HFFc6 (cell line): Measurements from ENCODE around the gene IMP3. TPM values are rescaled to one million over a fixed set of nuclear protein-coding genes. Genes with fewer than 3 reads are reported as not detected.
"Not testable (repeated sequence)": the region's sequence is repeated elsewhere in the genome, so short reads cannot be mapped to it uniquely, and the experiment has no call there.

Experiments
- DNase-seq: peaks from one replicate; pipeline ENCODE4 v3.0.0-alpha.2; 2018
- H3K27ac Mint-ChIP-seq: 2 replicates; pipeline ENCODE4 v1.8.0; 2020; ENCODE audit warnings: mild to moderate bottlenecking, mixed read lengths
- H3K27me3 Mint-ChIP-seq: 2 replicates; pipeline ENCODE4 v1.8.0; 2021; ENCODE audit warnings: mild to moderate bottlenecking, moderate library complexity, mixed read lengths; ENCODE audit not compliant: insufficient read depth
- H3K36me3 Mint-ChIP-seq: 2 replicates; pipeline ENCODE4 v1.8.0; 2021; ENCODE audit warnings: low read depth, mixed read lengths
- H3K4me1 Mint-ChIP-seq: 2 replicates; pipeline ENCODE4 v1.8.0; 2020; ENCODE audit warnings: low read depth, mixed read lengths
- H3K4me3 Mint-ChIP-seq: 2 replicates; pipeline ENCODE4 v1.8.0; 2020; ENCODE audit warnings: mild to moderate bottlenecking, moderate library complexity, mixed read lengths
- H3K9me3 Mint-ChIP-seq: 2 replicates; pipeline ENCODE4 v1.8.0; 2020; ENCODE audit warnings: mild to moderate bottlenecking, mixed read lengths
- total RNA-seq, 6 experiments: library from RNA; stranded (reverse); fragmentation: NEBNext Ultra II Directional; extraction: Animal tissue kit (Norgen Biotek cat#: 25700); gene quantifications; 2 replicates in 1 of 6; 3 replicates in 5 of 6; pipeline ENCODE4 v1.2.3, GENCODE V29; 2021
- TF ChIP-seq, protein P1 (sequence below): fragments of 200-600 bp; sonication (generic); IDR thresholded peaks from 2 replicates; pipeline ENCODE4 v1.5.0; 2021; ENCODE audit warnings: antibody characterized with exemption, mild to moderate bottlenecking

The IMP3 gene
- total RNA-seq, 6 experiments from 2014 or later, result 55.1 to 62.9 (median 58.7) TPM

DNA sequence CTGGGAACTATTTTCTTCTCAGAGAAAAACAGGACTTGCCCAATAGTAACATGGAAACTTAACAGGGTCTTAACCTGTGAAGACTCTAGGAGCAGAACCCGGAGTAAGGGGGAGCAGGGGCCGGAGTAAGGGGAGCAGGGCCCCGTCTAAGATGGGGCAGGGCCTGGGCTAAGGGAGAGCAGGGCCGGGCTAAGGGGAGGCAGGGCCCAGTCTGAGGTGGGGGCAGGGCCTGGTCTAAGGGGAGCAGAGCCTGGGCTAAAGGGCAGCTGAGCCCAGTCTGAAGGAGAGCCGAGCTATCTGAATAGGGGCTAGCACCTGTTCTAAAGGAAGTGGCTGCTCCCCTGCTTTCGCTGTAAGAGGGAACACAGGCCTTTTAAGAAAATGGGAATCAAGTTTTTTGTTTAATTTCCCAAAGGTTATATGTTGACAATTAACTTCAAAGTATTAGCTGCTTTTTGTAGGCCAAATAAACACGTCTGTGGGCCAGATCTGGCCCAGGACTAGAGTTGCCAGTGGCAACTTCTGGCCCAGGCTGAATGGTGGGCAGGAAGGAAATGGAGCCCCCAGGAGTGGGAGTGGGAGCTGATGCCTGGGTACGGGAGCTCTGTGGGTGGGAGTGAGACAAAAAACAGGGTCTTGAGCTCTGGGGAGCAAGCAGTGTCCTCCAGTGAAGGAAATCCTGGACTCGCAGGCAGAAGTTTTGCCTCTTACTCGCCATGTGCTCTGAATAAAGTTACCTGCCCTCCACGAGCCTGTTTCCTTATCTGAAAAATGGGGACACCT is 40.2 kb upstream of the IMP3 start:
- TF ChIP-seq, protein P1, sequence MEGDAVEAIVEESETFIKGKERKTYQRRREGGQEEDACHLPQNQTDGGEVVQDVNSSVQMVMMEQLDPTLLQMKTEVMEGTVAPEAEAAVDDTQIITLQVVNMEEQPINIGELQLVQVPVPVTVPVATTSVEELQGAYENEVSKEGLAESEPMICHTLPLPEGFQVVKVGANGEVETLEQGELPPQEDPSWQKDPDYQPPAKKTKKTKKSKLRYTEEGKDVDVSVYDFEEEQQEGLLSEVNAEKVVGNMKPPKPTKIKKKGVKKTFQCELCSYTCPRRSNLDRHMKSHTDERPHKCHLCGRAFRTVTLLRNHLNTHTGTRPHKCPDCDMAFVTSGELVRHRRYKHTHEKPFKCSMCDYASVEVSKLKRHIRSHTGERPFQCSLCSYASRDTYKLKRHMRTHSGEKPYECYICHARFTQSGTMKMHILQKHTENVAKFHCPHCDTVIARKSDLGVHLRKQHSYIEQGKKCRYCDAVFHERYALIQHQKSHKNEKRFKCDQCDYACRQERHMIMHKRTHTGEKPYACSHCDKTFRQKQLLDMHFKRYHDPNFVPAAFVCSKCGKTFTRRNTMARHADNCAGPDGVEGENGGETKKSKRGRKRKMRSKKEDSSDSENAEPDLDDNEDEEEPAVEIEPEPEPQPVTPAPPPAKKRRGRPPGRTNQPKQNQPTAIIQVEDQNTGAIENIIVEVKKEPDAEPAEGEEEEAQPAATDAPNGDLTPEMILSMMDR, result no peak
- H3K9me3 Mint-ChIP-seq, result no peaks in the 10 kb centered on the region
- H3K27ac Mint-ChIP-seq, result peak overlapping the region; percentile 49; the same call in 1 of the 2 replicates
- H3K4me3 Mint-ChIP-seq, result no peak overlapping the region; the same call in 1 of the 2 replicates
- H3K27me3 Mint-ChIP-seq, result peaks cover 17% of the 10 kb centered on the region
- peaks cover 1% of the 10 kb centered on the region for H3K4me1 Mint-ChIP-seq
- peaks cover 12% of the 10 kb centered on the region for H3K36me3 Mint-ChIP-seq
- DNase-seq, result no peak

DNA sequence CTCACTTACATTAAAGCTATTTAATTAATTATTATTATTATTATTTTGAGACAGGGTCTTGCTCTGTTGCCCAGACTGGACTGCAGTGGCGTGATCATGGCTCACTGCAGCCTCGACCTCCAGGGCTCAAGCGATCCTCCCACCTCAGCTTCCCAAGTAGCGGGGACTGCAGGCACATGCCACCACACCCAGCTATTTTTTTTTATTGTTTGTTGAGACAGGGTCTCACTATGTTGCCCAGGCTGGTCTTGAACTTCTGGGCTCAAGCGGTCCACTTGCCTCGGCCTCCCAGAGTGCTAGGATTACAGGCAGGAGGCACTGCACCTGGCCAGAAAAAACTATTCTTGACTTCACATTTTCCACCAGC is 38.3 kb upstream of the IMP3 start:
- H3K27ac Mint-ChIP-seq, result peak overlapping the region; percentile 36; the same call in 1 of the 2 replicates
- H3K36me3 Mint-ChIP-seq, result peaks cover 12% of the 10 kb centered on the region
- not testable (repeated sequence) for H3K9me3 Mint-ChIP-seq, DNase-seq, H3K4me3 Mint-ChIP-seq
- H3K4me1 Mint-ChIP-seq, result peaks cover 20% of the 10 kb centered on the region
- H3K27me3 Mint-ChIP-seq, result peaks cover 16% of the 10 kb centered on the region

DNA sequence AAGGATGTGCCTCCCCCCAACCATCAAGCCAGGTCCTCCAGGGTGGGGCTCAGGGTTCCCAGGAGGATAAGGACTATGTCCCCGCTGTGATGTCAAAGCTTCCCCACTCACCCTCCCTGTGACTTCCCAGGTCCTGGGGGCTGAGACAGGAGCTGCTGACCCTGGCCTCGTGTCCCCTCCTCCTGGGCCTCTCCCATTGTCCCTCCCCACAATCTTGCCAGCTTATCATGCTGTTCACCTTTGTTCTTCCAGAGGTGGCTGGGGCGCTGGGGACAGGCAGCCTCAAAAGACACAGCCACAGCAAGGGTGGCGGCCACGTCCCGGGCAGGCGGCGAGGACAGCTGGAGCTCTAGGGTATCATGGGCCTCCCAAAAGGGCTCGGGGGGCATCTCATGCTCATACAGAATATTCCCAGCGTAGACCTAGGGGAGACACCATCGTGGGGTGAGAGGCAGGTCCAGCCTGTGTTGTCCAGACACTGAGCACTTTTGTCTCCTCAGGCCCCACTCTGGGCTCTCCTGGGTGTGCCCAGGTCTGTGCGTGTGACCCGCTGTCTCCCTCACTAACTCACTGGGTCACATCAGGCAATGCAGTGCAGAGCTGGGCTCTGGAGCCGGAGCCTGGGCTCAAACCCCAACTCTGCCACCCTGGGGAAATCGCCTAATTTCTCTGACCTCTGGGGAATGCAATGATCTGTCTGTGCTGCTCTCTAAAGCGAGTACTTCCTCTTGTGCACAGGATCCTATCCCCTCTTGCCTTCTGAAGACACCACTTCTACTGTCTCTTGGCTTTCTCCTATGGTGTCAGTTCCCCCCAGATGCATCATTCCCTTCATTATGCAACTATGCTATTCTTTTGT is 37.7 kb upstream of the IMP3 start:
- Mint-ChIP-seq H3K27ac (peak overlapping the region; percentile 32; the same call in 1 of the 2 replicates), H3K36me3 (peaks cover 12% of the 10 kb centered on the region), H3K27me3 (peaks cover 18% of the 10 kb centered on the region), H3K9me3 (no peaks in the 10 kb centered on the region), H3K4me3 (no peak overlapping the region), H3K4me1 (peaks cover 26% of the 10 kb centered on the region)
- TF ChIP-seq, protein P1, result no peak
- DNase-seq, result no peak

DNA sequence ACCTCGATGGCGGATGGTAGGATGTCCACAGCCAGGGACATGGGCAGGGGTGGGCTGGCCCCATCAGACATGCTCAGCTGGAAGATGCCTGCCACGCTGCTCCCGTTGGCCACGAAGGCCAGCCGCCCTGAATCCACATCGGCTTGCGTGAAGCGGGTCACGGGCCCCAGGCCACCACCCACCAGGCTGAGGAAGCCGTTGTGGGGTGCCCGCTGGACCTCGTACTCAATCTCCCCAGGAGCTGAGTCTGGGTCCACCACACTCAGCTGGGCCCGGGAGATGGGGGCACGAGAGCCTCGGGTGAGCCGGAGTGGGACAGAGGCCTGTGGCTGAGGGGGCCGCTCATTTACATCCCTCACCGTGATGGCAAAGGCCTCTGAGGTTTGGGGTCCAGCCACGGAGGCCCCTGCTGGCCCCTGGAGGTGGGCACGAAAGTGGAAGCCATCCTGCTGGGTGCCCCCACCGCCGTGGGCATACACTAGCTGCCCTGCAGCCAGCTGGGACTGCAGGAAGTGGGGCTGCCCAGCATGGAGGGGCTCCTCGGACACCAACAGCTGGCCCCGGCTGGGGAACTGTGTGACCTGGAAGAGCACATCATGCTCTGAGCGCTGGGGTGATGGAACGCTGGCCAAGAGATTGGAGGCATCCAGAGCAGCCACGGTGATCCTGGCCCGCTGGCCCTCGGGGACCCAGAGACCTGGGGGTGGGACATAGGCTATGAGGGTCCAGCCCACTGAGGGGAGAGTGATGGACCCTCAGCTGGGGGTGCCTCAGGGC is 36.9 kb upstream of the IMP3 start:
- H3K4me1 Mint-ChIP-seq, result peaks cover 34% of the 10 kb centered on the region
- peaks cover 12% of the 10 kb centered on the region for H3K36me3 Mint-ChIP-seq
- TF ChIP-seq, protein P1, result no peak
- no peak for DNase-seq
- H3K4me3 Mint-ChIP-seq, result no peak overlapping the region
- H3K9me3 Mint-ChIP-seq, result no peaks in the 10 kb centered on the region
- H3K27ac Mint-ChIP-seq, result no peak overlapping the region; the same call in 1 of the 2 replicates
- H3K27me3 Mint-ChIP-seq, result peaks cover 18% of the 10 kb centered on the region

DNA sequence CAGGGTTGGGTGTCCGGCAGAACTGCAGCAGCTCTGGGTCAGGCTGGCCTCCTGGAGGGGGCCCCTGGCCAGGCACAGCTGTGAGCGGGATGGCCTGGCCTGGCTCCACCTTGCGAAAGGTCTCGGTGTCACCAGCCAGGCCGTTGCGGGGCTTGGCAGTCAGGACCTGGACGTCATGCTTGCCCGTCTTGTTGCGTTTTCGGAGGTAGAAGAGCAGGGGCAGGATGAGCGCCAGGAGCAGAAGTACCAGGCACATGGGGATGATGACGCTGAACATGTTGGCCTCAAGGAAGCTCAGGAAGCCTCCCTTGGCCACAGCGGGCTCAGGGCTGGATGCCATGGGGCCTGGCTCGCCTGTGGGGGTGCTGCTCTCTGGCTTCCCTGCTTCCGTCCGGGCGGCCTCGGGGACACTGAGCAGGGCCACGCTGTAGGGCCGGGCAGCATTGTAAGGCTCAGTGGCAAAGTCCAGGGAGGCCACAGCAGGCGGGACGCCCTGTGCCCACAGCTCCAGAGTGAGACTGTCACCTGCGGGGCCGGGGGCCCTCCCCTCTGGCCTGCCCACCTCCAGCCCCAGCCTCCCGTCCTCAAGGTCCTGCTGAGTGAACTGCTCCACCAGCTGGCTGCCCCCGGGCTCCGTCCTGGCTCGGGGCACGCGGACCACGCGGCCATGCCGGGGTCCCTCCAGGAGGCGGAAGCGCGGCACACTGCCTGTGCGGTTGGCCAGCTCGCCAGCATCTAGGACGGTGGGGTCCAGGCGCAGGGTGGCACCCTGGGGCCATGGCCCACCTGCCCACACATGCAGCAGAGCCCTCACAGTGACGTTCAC is 35.8 kb upstream of the IMP3 start:
- Mint-ChIP-seq H3K9me3 (no peaks in the 10 kb centered on the region), H3K27me3 (peaks cover 13% of the 10 kb centered on the region), H3K4me1 (peaks cover 43% of the 10 kb centered on the region), H3K4me3 (no peak overlapping the region), H3K36me3 (peaks cover 12% of the 10 kb centered on the region), H3K27ac (no peak overlapping the region)
- TF ChIP-seq, protein P1, result no peak
- no peak for DNase-seq
